OCI-LY7 (cell line): Measurements from ENCODE around the gene PACS1. TPM values are rescaled to one million over a fixed set of nuclear protein-coding genes. Genes with fewer than 3 reads are reported as not detected.
A peak's percentile ranks its signal among the peaks of the same experiment; 100 is the strongest.

Source experiments
- BruUV-seq: library from RNA; stranded (reverse); fragments of 400-500 nt; replicated peaks from 2 replicates; lab custom pipeline; 2021; lab: Mats Ljungman, UMichigan
- CTCF ChIA-PET: fragments of 300-600 bp; sonication (Branson Sonifier 250); formaldehyde crosslinking; loops from one replicate; lab custom pipeline; 2022; ENCODE audit warnings: antibody characterized with exemption; ENCODE audit not compliant: unreplicated experiment; lab: Charles Lee
- POLR2A ChIA-PET: fragments of 300-600 bp; sonication (Branson Sonifier 250); formaldehyde crosslinking; loops from one replicate; lab custom pipeline; 2022; ENCODE audit warnings: antibody characterized with exemption; lab: Charles Lee
- DNase-seq: peaks from one replicate; pipeline ENCODE4 v3.0.0-alpha.2; 2015; ENCODE audit warnings: low spot score
- H2AFZ ChIP-seq: fragments of 200-600 bp; sonication (generic), shearing (Covaris generic); 2 replicates; pipeline ENCODE4 v1.6.1; 2014; ENCODE audit warnings: mild to moderate bottlenecking, antibody characterized with exemption, low read length, moderate library complexity
- H3K27ac ChIP-seq: fragments of 200-600 bp; sonication (generic); 2 replicates; pipeline ENCODE4 v1.5.1; 2014; ENCODE audit warnings: mixed run types, low read depth, mild to moderate bottlenecking, moderate library complexity, low read length, inconsistent platforms; ENCODE audit not compliant: poor library complexity, severe bottlenecking
- H3K36me3 ChIP-seq: fragments of 200-600 bp; sonication (generic); 2 replicates; pipeline ENCODE4 v1.6.1; 2014; ENCODE audit warnings: mild to moderate bottlenecking, antibody characterized with exemption, low read length, moderate library complexity, mixed read lengths; ENCODE audit not compliant: insufficient read depth
- H3K4me1 ChIP-seq: fragments of 200-600 bp; sonication (generic); 2 replicates; pipeline ENCODE4 v1.5.1; 2014; ENCODE audit warnings: mild to moderate bottlenecking, low read length; ENCODE audit not compliant: insufficient read depth, poor library complexity, severe bottlenecking
- H3K4me2 ChIP-seq: fragments of 200-600 bp; sonication (generic); 2 replicates; pipeline ENCODE4 v1.6.1; 2014; ENCODE audit warnings: mild to moderate bottlenecking, low read length
- H3K4me3 ChIP-seq: fragments of 200-600 bp; sonication (generic); 2 replicates; pipeline ENCODE4 v1.5.1; 2014; ENCODE audit warnings: mild to moderate bottlenecking, low read depth, low read length; ENCODE audit not compliant: poor library complexity, severe bottlenecking
- H3K79me2 ChIP-seq: fragments of 200-600 bp; sonication (generic); 2 replicates; pipeline ENCODE4 v1.6.1; 2016; ENCODE audit warnings: low read depth, mild to moderate bottlenecking, low read length, moderate library complexity, mixed read lengths; ENCODE audit not compliant: insufficient read depth
- H3K9me2 ChIP-seq: fragments of 200-600 bp; sonication (generic); 2 replicates; pipeline ENCODE4 v1.6.1; 2016; ENCODE audit warnings: mild to moderate bottlenecking, low read length, mixed read lengths; ENCODE audit not compliant: insufficient read depth
- H3K9me3 ChIP-seq: fragments of 200-600 bp; sonication (generic); 2 replicates; pipeline ENCODE4 v1.6.1; 2014; ENCODE audit warnings: mild to moderate bottlenecking, mixed run types, low read length, mixed read lengths
- H4K20me1 ChIP-seq: fragments of 200-600 bp; sonication (generic); 2 replicates; pipeline ENCODE4 v1.6.1; 2014; ENCODE audit warnings: mild to moderate bottlenecking, antibody characterized with exemption, low read length, moderate library complexity, mixed read lengths; ENCODE audit not compliant: insufficient read depth
- CTCF ChIP-seq: fragments of 200-600 bp; sonication (generic); conservative IDR thresholded peaks from 2 replicates; pipeline ENCODE4 v1.5.1; 2014; ENCODE audit warnings: mild to moderate bottlenecking, antibody characterized with exemption, low read length, moderate library complexity, mixed read lengths
- EZH2phosphoT487 ChIP-seq: fragments of 200-600 bp; sonication (generic); IDR thresholded peaks from 2 replicates; pipeline ENCODE4 v1.6.1; 2018; ENCODE audit warnings: low read depth, borderline replicate concordance, mild to moderate bottlenecking, mixed run types, antibody characterized with exemption, low read length, moderate library complexity, mixed read lengths
- intact Hi-C: fragments of 100-400 bp; cut with micrococcal nuclease; formaldehyde crosslinking; loops from one replicate; pipeline ENCODE4 v1.10.0; 2022; ENCODE audit not compliant: unreplicated experiment
- total RNA-seq, 2 experiments: library from RNA; depleted of rRNA in 1 of 2; stranded (reverse); fragments of >200 nt in 1 of 2; shearing (Covaris generic) in 1 of 2; gene quantifications; 2 replicates each; pipeline ENCODE4 v1.2.3, GENCODE V29; 2014 to 2022

The PACS1 gene
- total RNA-seq, 2 experiments from 2014 or later = 23.7 to 52.5 TPM

- Histone ChIP-seq H3K4me2 (no peak overlapping the region), H3K36me3 (no peaks in the 10 kb centered on the region), H3K27ac (no peak overlapping the region), H3K4me3 (no peak overlapping the region), H3K4me1 (peaks cover 7% of the 10 kb centered on the region), H2AFZ (no peak overlapping the region), H3K79me2 (no peaks in the 10 kb centered on the region), H3K9me2 (no peaks in the 10 kb centered on the region), H4K20me1 (no peaks in the 10 kb centered on the region), H3K9me3 (no peaks in the 10 kb centered on the region)
- POLR2A ChIA-PET = no interaction called here
- CTCF ChIA-PET = no interaction called here
- no peak for TF ChIP-seq CTCF
- no peak for TF ChIP-seq EZH2phosphoT487
- no TSS peak for BruUV-seq
- intact Hi-C loops = no loop called here
- DNase-seq = no peak
Observed at GRCh38 chr11:66178871-66179270, 108.8 kb downstream of the PACS1 start.

- H3K4me2 ChIP-seq = no peak overlapping the region
- BruUV-seq = no TSS peak
- intact Hi-C loops = no loop called here
- no peaks in the 10 kb centered on the region for H3K9me3 ChIP-seq
- no peak overlapping the region for H3K27ac ChIP-seq
- DNase-seq = no peak
- H4K20me1 ChIP-seq = no peaks in the 10 kb centered on the region
- no peaks in the 10 kb centered on the region for H3K79me2 ChIP-seq
- CTCF ChIA-PET = no interaction called here
- H3K4me1 ChIP-seq = peaks cover 7% of the 10 kb centered on the region
- no peaks in the 10 kb centered on the region for H3K36me3 ChIP-seq
- H2AFZ ChIP-seq = no peak overlapping the region
- no peak for TF ChIP-seq EZH2phosphoT487
- TF ChIP-seq CTCF = no peak
- H3K4me3 ChIP-seq = no peak overlapping the region
- POLR2A ChIA-PET = interaction anchor here (0.7 kb wide), 1 partner anchor 461 kb away, joined by 3 read pairs; the partner anchor contains the start of gene RNASEH2C
- H3K9me2 ChIP-seq = no peaks in the 10 kb centered on the region
Observed at GRCh38 chr11:66181632-66182315, 111.7 kb downstream of the PACS1 start.

GRCh38 chr11:66183494-66184048, 113.5 kb downstream of the PACS1 start:
- no peak overlapping the region for H2AFZ ChIP-seq
- TF ChIP-seq CTCF (no peak), EZH2phosphoT487 (no peak)
- intact Hi-C loops = no loop called here
- H3K36me3 ChIP-seq = no peaks in the 10 kb centered on the region
- no peak overlapping the region for H3K4me3 ChIP-seq
- H3K9me3 ChIP-seq = no peaks in the 10 kb centered on the region
- H3K9me2 ChIP-seq = no peaks in the 10 kb centered on the region
- no peak overlapping the region for H3K27ac ChIP-seq
- ChIA-PET POLR2A (interaction anchor here (0.8 kb wide), 1 partner anchor 15 kb away, joined by 3 read pairs; no protein-coding TSS in a partner anchor), CTCF (no interaction called here)
- H3K79me2 ChIP-seq = no peaks in the 10 kb centered on the region
- no peaks in the 10 kb centered on the region for H4K20me1 ChIP-seq
- H3K4me2 ChIP-seq = no peak overlapping the region
- H3K4me1 ChIP-seq = no peaks in the 10 kb centered on the region
- peak; percentile 8 for DNase-seq
- BruUV-seq = no TSS peak
